ENCODE data around the gene GNB1L. TPM values are rescaled to one million over a fixed set of nuclear protein-coding genes. Genes with fewer than 3 reads are reported as not detected.
A peak's percentile ranks its signal among the peaks of the same experiment; 100 is the strongest.

The GNB1L gene
- total RNA-seq, 1 donor from 2014 or later: 13.8 TPM

GRCh38 chr22:19806213-19807160 lies 48.2 kb downstream of the GNB1L start:
- DNase-seq (ENCODE audit: low read depth, low spot score): no peak
- H3K9me3 Mint-ChIP-seq: no peaks in the 10 kb centered on the region
- H3K4me1 Mint-ChIP-seq: peaks cover 4% of the 10 kb centered on the region
- H3K36me3 Mint-ChIP-seq (ENCODE audit: low read depth): no peaks in the 10 kb centered on the region
- no peaks in the 10 kb centered on the region for H3K27me3 Mint-ChIP-seq (ENCODE audit: low read depth)
- no peak overlapping the region for H3K4me3 Mint-ChIP-seq
- H3K27ac Mint-ChIP-seq (ENCODE audit: unreplicated experiment): no peak overlapping the region
- TF ChIP-seq CTCF (conservative IDR thresholded peaks at IDR 0.05): no peak

GRCh38 chr22:19805821-19806212 lies 48.9 kb downstream of the GNB1L start:
- no peak for TF ChIP-seq CTCF (conservative IDR thresholded peaks at IDR 0.05)
- Mint-ChIP-seq H3K9me3 (no peaks in the 10 kb centered on the region), H3K4me3 (no peak overlapping the region), H3K36me3 (ENCODE audit: low read depth) (no peaks in the 10 kb centered on the region), H3K4me1 (peaks cover 4% of the 10 kb centered on the region), H3K27ac (ENCODE audit: unreplicated experiment) (no peak overlapping the region), H3K27me3 (ENCODE audit: low read depth) (no peaks in the 10 kb centered on the region)
- DNase-seq (ENCODE audit: low read depth, low spot score): no peak

- Mint-ChIP-seq H3K36me3 (ENCODE audit: low read depth) (no peaks in the 10 kb centered on the region), H3K4me1 (peaks cover 4% of the 10 kb centered on the region), H3K27me3 (ENCODE audit: low read depth) (no peaks in the 10 kb centered on the region), H3K27ac (ENCODE audit: unreplicated experiment) (no peak overlapping the region), H3K4me3 (no peak overlapping the region), H3K9me3 (no peaks in the 10 kb centered on the region)
- no peak for TF ChIP-seq CTCF (conservative IDR thresholded peaks at IDR 0.05)
- no peak for DNase-seq (ENCODE audit: low read depth, low spot score)
Observed at GRCh38 chr22:19803736-19804267, 50.9 kb downstream of the GNB1L start.

- H3K9me3 Mint-ChIP-seq: no peaks in the 10 kb centered on the region
- no peaks in the 10 kb centered on the region for H3K36me3 Mint-ChIP-seq (ENCODE audit: low read depth)
- no peak for DNase-seq (ENCODE audit: low read depth, low spot score)
- H3K4me1 Mint-ChIP-seq: peaks cover 4% of the 10 kb centered on the region
- H3K27ac Mint-ChIP-seq (ENCODE audit: unreplicated experiment): peak overlapping the region; percentile 69
- H3K27me3 Mint-ChIP-seq (ENCODE audit: low read depth): no peaks in the 10 kb centered on the region
- no peak for TF ChIP-seq CTCF (conservative IDR thresholded peaks at IDR 0.05)
- no peak overlapping the region for H3K4me3 Mint-ChIP-seq
Observed at GRCh38 chr22:19802894-19803735, 51.6 kb downstream of the GNB1L start.

Measured in neural crest cell (in vitro differentiated cells).